NT2/D1 (cell line): ENCODE data around the gene CPD.
"Not testable (repeated sequence)": the region's sequence is repeated elsewhere in the genome, so short reads cannot be mapped to it uniquely, and the experiment has no call there.

ENCODE experiments used
- DNase-seq: peaks from one replicate; pipeline ENCODE4 v3.0.0-alpha.2; 2011; ENCODE audit warnings: low read depth, low spot score
- H3K27me3 ChIP-seq: 2 replicates; pipeline ENCODE4 v1.6.0; 2011; ENCODE audit warnings: mild to moderate bottlenecking; ENCODE audit not compliant: insufficient read length, insufficient read depth
- H3K36me3 ChIP-seq: 2 replicates; pipeline ENCODE4 v1.6.1; 2011; ENCODE audit warnings: mild to moderate bottlenecking, low read length, mixed read lengths; ENCODE audit not compliant: insufficient read depth, insufficient read length
- H3K4me1 ChIP-seq: 2 replicates; pipeline ENCODE4 v1.5.1; 2011; ENCODE audit not compliant: insufficient read depth, insufficient read length
- H3K4me3 ChIP-seq: 2 replicates; pipeline ENCODE4 v1.5.1; 2011; ENCODE audit warnings: low read depth; ENCODE audit not compliant: insufficient read length
- H3K9ac ChIP-seq: 2 replicates; pipeline ENCODE4 v1.6.0; 2011; ENCODE audit warnings: low read depth; ENCODE audit not compliant: insufficient read length
- H3K9me3 ChIP-seq: 2 replicates; pipeline ENCODE4 v1.5.1; 2011; ENCODE audit warnings: mild to moderate bottlenecking, low read length; ENCODE audit not compliant: insufficient read depth
- SUZ12 ChIP-seq: IDR thresholded peaks from 2 replicates; pipeline ENCODE4 v1.6.1; 2011; ENCODE audit not compliant: insufficient read length, insufficient read depth; ENCODE audit errors: extremely low read depth
- YY1 ChIP-seq: IDR thresholded peaks from 2 replicates; pipeline ENCODE4 v1.6.1; 2011; ENCODE audit not compliant: insufficient read length, insufficient read depth
- ZNF274 ChIP-seq: IDR thresholded peaks from 2 replicates; pipeline ENCODE4 v1.6.1; 2011; ENCODE audit warnings: mild to moderate bottlenecking, low read depth, low read length

The CPD gene

DNA sequence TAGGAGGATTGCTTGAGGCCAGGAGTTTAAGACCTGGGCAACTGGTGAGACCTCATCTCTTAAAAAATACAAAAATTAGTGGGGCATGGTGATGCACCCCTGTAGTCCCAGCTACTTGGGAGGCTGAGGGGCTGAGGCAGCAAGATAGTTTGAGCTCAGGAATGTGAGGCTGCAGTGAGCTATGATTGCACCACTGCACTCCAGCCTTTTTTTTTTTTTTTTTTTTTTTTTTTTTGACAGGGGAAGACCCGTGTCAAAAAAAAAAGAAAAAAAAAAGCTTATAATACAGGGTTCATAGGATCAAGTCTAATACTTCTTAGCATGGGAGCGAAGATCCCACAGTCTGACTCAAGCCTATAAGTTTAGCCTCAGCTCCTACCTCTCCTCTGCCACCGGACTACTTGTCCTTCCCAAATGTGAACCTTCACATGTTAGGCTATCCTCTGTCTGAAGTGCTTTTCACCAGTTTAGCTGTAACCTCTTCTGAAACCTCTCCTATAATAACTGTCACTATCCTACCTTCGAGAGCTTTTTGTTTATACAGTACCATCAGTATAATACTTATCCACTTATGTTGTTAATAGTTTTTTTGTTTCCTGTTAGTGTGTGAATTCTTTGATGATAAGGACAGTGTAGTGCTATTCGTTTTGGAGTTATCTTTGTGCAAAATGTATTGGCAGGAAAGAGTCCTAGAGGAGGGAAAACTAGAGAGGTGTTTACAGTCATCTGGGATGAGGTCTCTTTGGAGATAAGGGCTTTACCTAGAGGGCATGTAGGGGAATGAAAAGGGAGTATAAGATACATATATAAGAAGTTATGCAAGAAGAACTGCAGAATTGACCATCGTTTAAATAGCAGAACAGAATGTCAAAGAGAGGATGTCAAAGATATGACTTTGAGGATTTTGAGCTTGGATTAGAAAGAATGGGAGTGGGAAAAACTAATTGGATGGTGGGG is 15.5 kb downstream of the CPD start:
- peaks cover 2% of the 10 kb centered on the region for H3K4me1 ChIP-seq
- H3K9me3 ChIP-seq: no peaks in the 10 kb centered on the region
- H3K36me3 ChIP-seq: peaks cover 8% of the 10 kb centered on the region
- H3K4me3 ChIP-seq: no peak overlapping the region
- H3K27me3 ChIP-seq: no peaks in the 10 kb centered on the region
- DNase-seq: no peak
- TF ChIP-seq ZNF274 (no peak), SUZ12 (no peak), YY1 (no peak)
- no peak overlapping the region for H3K9ac ChIP-seq

- TF ChIP-seq YY1 (no peak), SUZ12 (no peak)
- H3K27me3 ChIP-seq: no peaks in the 10 kb centered on the region
- no peak overlapping the region for H3K4me3 ChIP-seq
- H3K9me3 ChIP-seq: no peaks in the 10 kb centered on the region
- H3K4me1 ChIP-seq: peaks cover 2% of the 10 kb centered on the region
- DNase-seq: no peak
- peaks cover 6% of the 10 kb centered on the region for H3K36me3 ChIP-seq
- H3K9ac ChIP-seq: no peak overlapping the region
These were observed 16.8 kb downstream of the CPD start for GRCh38 chr17:30395398-30396022.

GRCh38 chr17:30396129-30396528 is 17.4 kb downstream of the CPD start:
- Histone ChIP-seq H3K36me3 (peaks cover 5% of the 10 kb centered on the region), H3K27me3 (no peaks in the 10 kb centered on the region), H3K4me3 (no peak overlapping the region), H3K9ac (no peak overlapping the region), H3K9me3 (no peaks in the 10 kb centered on the region), H3K4me1 (peaks cover 2% of the 10 kb centered on the region)
- TF ChIP-seq SUZ12: no peak
- TF ChIP-seq YY1: no peak
- no peak for TF ChIP-seq ZNF274
- DNase-seq: no peak

GRCh38 chr17:30396612-30397011 is 17.9 kb downstream of the CPD start:
- Histone ChIP-seq H3K9me3 (no peaks in the 10 kb centered on the region), H3K36me3 (no peaks in the 10 kb centered on the region), H3K27me3 (no peaks in the 10 kb centered on the region), H3K4me3 (no peak overlapping the region), H3K4me1 (peaks cover 2% of the 10 kb centered on the region), H3K9ac (no peak overlapping the region)
- TF ChIP-seq ZNF274 (no peak), SUZ12 (no peak), YY1 (no peak)
- no peak for DNase-seq

DNA sequence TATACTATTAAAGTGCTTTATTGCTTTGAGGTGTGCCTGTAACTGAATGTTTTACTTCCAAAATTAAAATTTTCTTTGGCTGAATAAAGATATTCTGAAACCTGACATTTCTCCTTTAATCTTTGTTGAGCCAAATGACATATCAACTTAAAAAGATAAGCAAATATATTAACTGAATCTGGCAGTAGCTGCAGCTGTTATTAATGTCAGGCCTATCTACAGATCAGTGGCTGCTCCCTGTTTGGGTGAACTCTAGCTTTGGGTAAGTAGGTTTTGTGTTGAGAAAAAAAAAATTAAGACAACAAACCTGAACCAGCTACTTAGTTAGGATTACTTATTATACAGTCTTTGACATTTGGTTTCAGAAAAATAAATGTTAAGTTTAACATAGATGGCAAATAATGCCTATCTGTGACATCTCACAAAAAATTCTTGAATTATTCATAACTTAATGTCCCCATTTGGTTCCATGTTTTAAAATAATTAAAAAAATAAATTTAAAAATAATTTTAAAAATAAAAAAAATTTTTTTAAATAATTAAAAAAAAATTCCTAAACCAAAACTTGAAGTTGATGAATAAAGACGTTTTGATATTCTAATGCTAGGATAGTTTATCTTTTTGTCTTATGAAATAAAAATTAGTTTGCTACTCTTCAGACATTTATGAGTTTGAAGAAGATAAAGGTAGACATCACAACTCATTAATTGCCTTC is 19.8 kb downstream of the CPD start:
- TF ChIP-seq YY1 (no peak), SUZ12 (no peak)
- no peak overlapping the region for H3K9ac ChIP-seq
- no peak overlapping the region for H3K4me3 ChIP-seq
- no peaks in the 10 kb centered on the region for H3K27me3 ChIP-seq
- H3K4me1 ChIP-seq: peaks cover 2% of the 10 kb centered on the region
- H3K36me3 ChIP-seq: no peaks in the 10 kb centered on the region
- DNase-seq: no peak
- peaks cover 3% of the 10 kb centered on the region; the same call in 1 of the 2 replicates for H3K9me3 ChIP-seq

DNA sequence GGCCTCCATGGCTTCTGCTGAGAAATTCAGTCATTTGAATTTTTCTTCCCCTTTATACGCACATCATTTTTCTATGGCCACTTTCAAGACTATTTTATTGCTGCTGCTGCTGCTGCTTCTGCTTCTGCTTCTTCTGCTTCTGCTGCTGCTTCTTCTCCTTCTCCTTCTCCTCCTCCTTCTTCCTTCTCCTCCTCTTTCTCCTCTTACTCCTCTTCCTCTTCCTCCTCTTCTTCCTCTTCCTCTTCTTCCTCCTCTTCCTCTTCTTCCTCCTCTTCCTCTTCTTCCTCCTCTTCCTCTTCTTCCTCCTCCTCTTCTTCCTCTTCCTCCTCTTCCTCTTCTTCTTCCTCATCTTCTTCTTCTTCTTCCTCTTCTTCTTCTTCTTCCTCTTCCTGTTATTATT is 22.4 kb downstream of the CPD start:
- no peak overlapping the region for H3K4me3 ChIP-seq

GRCh38 chr17:30405161-30405560 is 26.4 kb downstream of the CPD start:
- H3K27me3 ChIP-seq: no peaks in the 10 kb centered on the region
- TF ChIP-seq SUZ12 (no peak), ZNF274 (no peak), YY1 (no peak)

More for the DNA sequence above, 22.4 kb downstream of the CPD start:
- Histone ChIP-seq H3K36me3 (no peaks in the 10 kb centered on the region), H3K9me3 (peaks cover 4% of the 10 kb centered on the region; the same call in 1 of the 2 replicates), H3K27me3 (no peaks in the 10 kb centered on the region), H3K9ac (no peak overlapping the region), H3K4me1 (no peaks in the 10 kb centered on the region)
- TF ChIP-seq SUZ12 (no peak), ZNF274 (no peak), YY1 (no peak)
- no peak for DNase-seq

DNA sequence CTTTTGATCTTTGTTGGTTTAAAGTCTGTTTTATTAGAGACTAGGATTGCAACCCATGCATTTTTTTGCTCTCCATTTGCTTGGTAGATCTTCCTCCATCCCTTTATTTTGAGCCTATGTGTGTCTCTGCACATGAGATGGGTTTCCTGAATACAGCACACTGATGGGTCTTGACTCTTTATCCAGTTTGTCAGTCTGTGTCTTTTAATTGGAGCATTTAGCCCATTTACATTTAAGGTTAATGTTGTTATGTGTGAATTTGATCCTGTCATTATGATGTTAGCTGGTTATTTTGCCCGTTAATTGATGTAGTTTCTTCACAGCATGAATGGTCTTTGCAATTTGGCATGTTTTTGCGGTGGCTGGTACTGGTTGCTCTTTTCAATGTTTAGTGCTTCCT is 31.9 kb downstream of the CPD start:
- not testable (repeated sequence) for H3K9ac ChIP-seq, H3K4me3 ChIP-seq, H3K4me1 ChIP-seq, H3K27me3 ChIP-seq, DNase-seq, H3K36me3 ChIP-seq, H3K9me3 ChIP-seq

More at GRCh38 chr17:30405161-30405560, 26.4 kb downstream of the CPD start:
- peaks cover 4% of the 10 kb centered on the region; the same call in 1 of the 2 replicates for H3K9me3 ChIP-seq
- no peak overlapping the region for H3K9ac ChIP-seq
- no peak for DNase-seq
- H3K36me3 ChIP-seq: no peaks in the 10 kb centered on the region
- no peaks in the 10 kb centered on the region for H3K4me1 ChIP-seq
- H3K4me3 ChIP-seq: no peak overlapping the region

DNA sequence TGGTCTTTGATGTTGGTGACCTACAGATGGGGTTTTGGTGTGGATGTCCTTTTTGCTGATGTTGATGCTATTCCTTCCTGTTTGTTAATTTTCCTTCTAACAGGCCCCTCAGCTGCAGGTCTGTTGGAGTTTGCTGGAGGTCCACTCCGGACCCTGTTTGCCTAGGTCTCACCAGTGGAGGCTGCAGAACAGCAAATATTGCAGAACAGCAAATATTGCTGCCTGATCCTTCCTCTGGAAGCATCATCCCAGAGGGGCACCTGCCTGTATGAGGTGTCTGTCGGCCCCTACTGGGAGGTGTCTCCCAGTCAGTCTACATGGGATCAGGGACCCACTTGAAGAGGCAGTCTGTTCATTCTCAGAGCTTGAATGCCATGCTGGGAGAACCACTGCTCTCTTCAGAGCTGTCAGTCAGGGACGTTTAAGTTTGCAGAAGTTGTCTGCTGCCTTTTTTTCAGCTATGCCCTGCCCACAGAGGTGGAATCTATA is 33.3 kb downstream of the CPD start:
- H3K4me3 ChIP-seq, H3K27me3 ChIP-seq, H3K4me1 ChIP-seq, DNase-seq, H3K9me3 ChIP-seq, H3K36me3 ChIP-seq, H3K9ac ChIP-seq: not testable (repeated sequence)
